Progenitor cell of endocrine pancreas (in vitro differentiated cells): ENCODE data around the gene POFUT2. TPM values are rescaled to one million over a fixed set of nuclear protein-coding genes. Genes with fewer than 3 reads are reported as not detected.
"Not testable (repeated sequence)": the region's sequence is repeated elsewhere in the genome, so short reads cannot be mapped to it uniquely, and the experiment has no call there.

ENCODE experiments used
- DNase-seq: peaks from one replicate; pipeline ENCODE4 v3.0.0; 2021; ENCODE audit warnings: low spot score; ENCODE audit not compliant: unreplicated experiment
- H3K27ac Mint-ChIP-seq: 2 replicates; pipeline ENCODE4 v1.8.0; 2021; ENCODE audit warnings: mild to moderate bottlenecking, moderate library complexity, mixed read lengths
- H3K27me3 Mint-ChIP-seq: 2 replicates; pipeline ENCODE4 v1.8.0; 2021; ENCODE audit warnings: mixed read lengths
- H3K36me3 Mint-ChIP-seq: 2 replicates; pipeline ENCODE4 v1.8.0; 2022; ENCODE audit warnings: mixed read lengths; ENCODE audit not compliant: insufficient read depth
- H3K4me1 Mint-ChIP-seq: 2 replicates; pipeline ENCODE4 v1.8.0; 2021; ENCODE audit warnings: low read depth, mixed read lengths
- H3K4me3 Mint-ChIP-seq: 2 replicates; pipeline ENCODE4 v1.8.0; 2021; ENCODE audit warnings: low read depth, mild to moderate bottlenecking, moderate library complexity, mixed read lengths
- H3K9me3 Mint-ChIP-seq: 2 replicates; pipeline ENCODE4 v1.8.0; 2021; ENCODE audit warnings: low read depth, mixed read lengths
- CTCF ChIP-seq: fragments of 200-600 bp; sonication (generic); IDR thresholded peaks from one replicate; pipeline ENCODE4 v1.5.0; 2021; ENCODE audit warnings: antibody characterized with exemption, mild to moderate bottlenecking; ENCODE audit not compliant: unreplicated experiment
- total RNA-seq: library from RNA; stranded (reverse); gene quantifications from 2 replicates; pipeline ENCODE4 v1.2.1, GENCODE V29; 2021

Gene POFUT2
- total RNA-seq, 1 donor from 2014 or later = 47.8 TPM

GRCh38 chr21:45318146-45318555 lies 30.5 kb upstream of the POFUT2 start:
- Mint-ChIP-seq H3K27ac (no peak overlapping the region), H3K36me3 (no peaks in the 10 kb centered on the region), H3K9me3 (peaks cover 9% of the 10 kb centered on the region), H3K4me1 (peaks cover 11% of the 10 kb centered on the region), H3K4me3 (no peak overlapping the region), H3K27me3 (no peaks in the 10 kb centered on the region)
- DNase-seq = no peak
- no peak for TF ChIP-seq CTCF

GRCh38 chr21:45317398-45318145 lies 29.9 kb upstream of the POFUT2 start:
- no peak for DNase-seq
- H3K27me3 Mint-ChIP-seq = no peaks in the 10 kb centered on the region
- H3K36me3 Mint-ChIP-seq = no peaks in the 10 kb centered on the region
- no peak overlapping the region for H3K4me3 Mint-ChIP-seq
- H3K27ac Mint-ChIP-seq = no peak overlapping the region
- peaks cover 9% of the 10 kb centered on the region for H3K9me3 Mint-ChIP-seq
- peaks cover 11% of the 10 kb centered on the region for H3K4me1 Mint-ChIP-seq
- no peak for TF ChIP-seq CTCF

- no peak overlapping the region for H3K27ac Mint-ChIP-seq
- H3K9me3 Mint-ChIP-seq = peaks cover 9% of the 10 kb centered on the region
- no peak for DNase-seq
- H3K36me3 Mint-ChIP-seq = peaks cover 2% of the 10 kb centered on the region
- peaks cover 6% of the 10 kb centered on the region for H3K4me1 Mint-ChIP-seq
- H3K4me3 Mint-ChIP-seq = no peak overlapping the region
- no peak for TF ChIP-seq CTCF
- no peaks in the 10 kb centered on the region for H3K27me3 Mint-ChIP-seq
Observed at GRCh38 chr21:45316871-45317397, 29.2 kb upstream of the POFUT2 start.

GRCh38 chr21:45315676-45316470 lies 28.2 kb upstream of the POFUT2 start:
- H3K4me3 Mint-ChIP-seq, H3K27me3 Mint-ChIP-seq, H3K27ac Mint-ChIP-seq, H3K36me3 Mint-ChIP-seq, H3K4me1 Mint-ChIP-seq, DNase-seq, H3K9me3 Mint-ChIP-seq: not testable (repeated sequence)

- H3K27me3 Mint-ChIP-seq = no peaks in the 10 kb centered on the region
- no peak for TF ChIP-seq CTCF
- peaks cover under 1% of the 10 kb centered on the region for H3K4me1 Mint-ChIP-seq
- peaks cover 2% of the 10 kb centered on the region for H3K36me3 Mint-ChIP-seq
- H3K9me3 Mint-ChIP-seq = peaks cover 9% of the 10 kb centered on the region
- DNase-seq = no peak
- no peak overlapping the region for H3K4me3 Mint-ChIP-seq
- H3K27ac Mint-ChIP-seq = no peak overlapping the region
Observed at GRCh38 chr21:45313682-45314081, 26.0 kb upstream of the POFUT2 start.
